Activated T-cell treated with anti-CD3 and anti-CD28 coated beads, Interleukin-2, amount 50 U/mL, for 4 hours (primary cell): ENCODE data around the gene LGALS16. TPM values are rescaled to one million over a fixed set of nuclear protein-coding genes. Genes with fewer than 3 reads are reported as not detected.

ENCODE experiments used
- total RNA-seq, 3 donors: library from RNA; stranded (reverse); gene quantifications; one replicate each; pipeline ENCODE4 v1.2.1, GENCODE V29; 2021

The LGALS16 gene
- total RNA-seq, 3 donors from 2014 or later, result not detected

Other genes starting within 250 kb of the LGALS16 start
- 10 to 100 TPM; 39.5 to 50.8 (median 43.7) TPM for gene ZFP36, start 249.1 kb upstream of the LGALS16 start, total RNA-seq
- gene PLEKHG2, start 243.2 kb upstream of the LGALS16 start, total RNA-seq, result 10 to 100 TPM; 22.0 to 23.7 (median 22.0) TPM
- 1,000 to 10,000 TPM; 3,250 to 3,505 (median 3,474) TPM for gene RPS16, start 220.0 kb upstream of the LGALS16 start, total RNA-seq
- 100 to 1,000 TPM; 193 to 201 (median 197) TPM for gene SUPT5H, start 210.3 kb upstream of the LGALS16 start, total RNA-seq
- 100 to 1,000 TPM; 192 to 211 (median 195) TPM for gene TIMM50, start 175.1 kb upstream of the LGALS16 start, total RNA-seq
- gene DLL3, start 157.0 kb upstream of the LGALS16 start, total RNA-seq, result 1 to 10 TPM; 1.7 to 3.3 (median 1.7) TPM
- not detected for gene SELENOV, start 140.8 kb upstream of the LGALS16 start, total RNA-seq
- gene EID2B, start 123.1 kb upstream of the LGALS16 start, total RNA-seq, result 1 to 10 TPM; 2.2 to 2.6 (median 2.4) TPM
- 10 to 100 TPM; 14.9 to 16.5 (median 16.1) TPM for gene EID2, start 115.8 kb upstream of the LGALS16 start, total RNA-seq
- not detected for gene LGALS13, start 53.4 kb upstream of the LGALS16 start, total RNA-seq
- not detected for gene LGALS14, start 48.6 kb downstream of the LGALS16 start, total RNA-seq
- gene CLC, start 82.1 kb downstream of the LGALS16 start, total RNA-seq, result 1 to 10 TPM in 2 of 3 donors, not detected in 1; 1.2 to 2.3 TPM
- not detected for gene LEUTX, start 122.9 kb downstream of the LGALS16 start, total RNA-seq
- gene DYRK1B, start 178.2 kb downstream of the LGALS16 start, total RNA-seq, result 1 to 10 TPM; 2.8 to 3.2 (median 2.8) TPM
- gene FBL, start 190.5 kb downstream of the LGALS16 start, total RNA-seq, result 100 to 1,000 TPM; 738 to 880 (median 839) TPM